Thoracic aorta (tissue), 2 donors: ENCODE data around the gene IQCM. TPM values are rescaled to one million over a fixed set of nuclear protein-coding genes. Genes with fewer than 3 reads are reported as not detected.

Source experiments
- ATAC-seq: fragments of 150-250 bp; one replicate; pipeline ENCODE4 v1.8.0; 2017; ENCODE audit warnings: low read depth; ENCODE audit not compliant: insufficient number of reproducible peaks, low FRiP score
- DNase-seq: peaks from one replicate; pipeline ENCODE4 v3.0.0-alpha.2; 2020; ENCODE audit warnings: low spot score
- H3K27ac ChIP-seq, 2 donors: fragments of 200-600 bp; sonication (generic); 1 replicate in 1 of 2; 2 replicates in 1 of 2; pipeline ENCODE4 v1.5.1; 2016; ENCODE audit warnings: mild to moderate bottlenecking in 2 of 2, moderate library complexity in 2 of 2
- H3K27me3 ChIP-seq: fragments of 200-600 bp; sonication (generic); replicated peaks from 2 replicates; pipeline ENCODE4 v1.6.0; 2016; ENCODE audit warnings: mild to moderate bottlenecking; ENCODE audit not compliant: insufficient read depth
- H3K36me3 ChIP-seq: fragments of 200-600 bp; sonication (generic); one replicate; pipeline ENCODE4 v1.5.1; 2016
- H3K4me1 ChIP-seq, 2 donors: fragments of 200-600 bp; sonication (generic); 1 replicate in 1 of 2; 2 replicates in 1 of 2; pipeline versions ENCODE4 v1.5.1 to v1.6.0; 2016; ENCODE audit warnings: low read depth in 2 of 2, mild to moderate bottlenecking in 1 of 2; ENCODE audit not compliant: control insufficient read depth in 1 of 2
- H3K4me3 ChIP-seq: fragments of 200-600 bp; sonication (generic); 2 replicates; pipeline ENCODE4 v1.5.1; 2016; ENCODE audit warnings: mild to moderate bottlenecking
- H3K9me3 ChIP-seq: fragments of 200-600 bp; sonication (generic); 2 replicates; pipeline ENCODE4 v1.5.1; 2016
- total RNA-seq, 2 donors: library from RNA; depleted of rRNA; stranded (reverse); fragments of >200 nt; gene quantifications; one replicate each; pipeline versions ENCODE4 v1.1.0 to v1.2.3, GENCODE V29; 2016
- TF ChIP-seq, protein P1 (sequence below): fragments of 200-600 bp; sonication (generic); IDR thresholded peaks from one replicate; pipeline ENCODE4 v1.5.1; 2019; ENCODE audit warnings: antibody characterized with exemption

The IQCM gene
- total RNA-seq, 2 donors from 2014 or later = not detected

DNA sequence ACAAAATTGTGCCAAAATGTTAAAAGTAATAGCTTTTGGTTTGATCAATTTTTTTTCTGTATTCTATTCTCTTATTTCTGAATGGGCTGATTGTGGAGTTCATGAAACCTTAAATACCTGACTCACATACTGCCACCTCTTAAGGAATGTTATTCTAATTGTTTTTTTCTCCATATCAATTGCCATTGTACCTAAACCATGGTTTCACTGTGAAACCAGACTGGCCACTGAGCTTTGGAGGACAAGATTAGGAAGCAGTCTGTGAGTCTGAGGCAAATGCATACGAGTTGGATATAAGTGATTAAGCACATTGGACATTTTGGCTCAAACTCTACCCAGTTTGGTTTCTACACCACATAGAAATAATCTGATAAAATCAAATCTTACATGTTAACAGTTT is 184.0 kb downstream of the IQCM start:
- ATAC-seq (no peak), DNase-seq (no peak)
- Histone ChIP-seq H3K4me3 (no peak overlapping the region), H3K4me1 (no peaks in the 10 kb centered on the region), H3K27ac (no peak overlapping the region), H3K27me3 (no peaks in the 10 kb centered on the region), H3K36me3 (no peaks in the 10 kb centered on the region), H3K9me3 (no peaks in the 10 kb centered on the region)
- TF ChIP-seq, protein P1, sequence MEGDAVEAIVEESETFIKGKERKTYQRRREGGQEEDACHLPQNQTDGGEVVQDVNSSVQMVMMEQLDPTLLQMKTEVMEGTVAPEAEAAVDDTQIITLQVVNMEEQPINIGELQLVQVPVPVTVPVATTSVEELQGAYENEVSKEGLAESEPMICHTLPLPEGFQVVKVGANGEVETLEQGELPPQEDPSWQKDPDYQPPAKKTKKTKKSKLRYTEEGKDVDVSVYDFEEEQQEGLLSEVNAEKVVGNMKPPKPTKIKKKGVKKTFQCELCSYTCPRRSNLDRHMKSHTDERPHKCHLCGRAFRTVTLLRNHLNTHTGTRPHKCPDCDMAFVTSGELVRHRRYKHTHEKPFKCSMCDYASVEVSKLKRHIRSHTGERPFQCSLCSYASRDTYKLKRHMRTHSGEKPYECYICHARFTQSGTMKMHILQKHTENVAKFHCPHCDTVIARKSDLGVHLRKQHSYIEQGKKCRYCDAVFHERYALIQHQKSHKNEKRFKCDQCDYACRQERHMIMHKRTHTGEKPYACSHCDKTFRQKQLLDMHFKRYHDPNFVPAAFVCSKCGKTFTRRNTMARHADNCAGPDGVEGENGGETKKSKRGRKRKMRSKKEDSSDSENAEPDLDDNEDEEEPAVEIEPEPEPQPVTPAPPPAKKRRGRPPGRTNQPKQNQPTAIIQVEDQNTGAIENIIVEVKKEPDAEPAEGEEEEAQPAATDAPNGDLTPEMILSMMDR = no peak

DNA sequence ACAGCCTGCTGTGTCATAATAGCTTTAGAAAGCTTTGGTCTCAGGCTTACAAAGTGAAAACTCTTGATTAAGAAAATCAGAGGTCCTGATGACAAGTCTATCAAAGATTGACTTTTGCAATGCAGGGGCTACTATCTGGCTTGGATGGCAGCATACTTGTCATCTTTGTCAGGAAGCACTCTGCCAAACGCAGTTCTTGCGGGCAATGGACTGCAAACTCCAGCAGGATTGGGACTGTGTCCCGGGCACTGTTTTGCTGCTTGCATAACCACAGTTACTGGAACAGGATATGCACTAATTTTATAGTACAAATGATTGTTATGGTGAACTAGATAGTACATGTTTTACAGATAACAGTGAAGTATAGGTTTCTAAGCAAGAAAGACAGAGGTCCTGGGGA is 185.6 kb downstream of the IQCM start:
- Histone ChIP-seq H3K9me3 (no peaks in the 10 kb centered on the region), H3K36me3 (no peaks in the 10 kb centered on the region), H3K4me3 (no peak overlapping the region), H3K27ac (no peak overlapping the region), H3K4me1 (no peaks in the 10 kb centered on the region), H3K27me3 (no peaks in the 10 kb centered on the region)
- TF ChIP-seq, protein P1 = no peak
- DNase-seq (no peak), ATAC-seq (no peak)

DNA sequence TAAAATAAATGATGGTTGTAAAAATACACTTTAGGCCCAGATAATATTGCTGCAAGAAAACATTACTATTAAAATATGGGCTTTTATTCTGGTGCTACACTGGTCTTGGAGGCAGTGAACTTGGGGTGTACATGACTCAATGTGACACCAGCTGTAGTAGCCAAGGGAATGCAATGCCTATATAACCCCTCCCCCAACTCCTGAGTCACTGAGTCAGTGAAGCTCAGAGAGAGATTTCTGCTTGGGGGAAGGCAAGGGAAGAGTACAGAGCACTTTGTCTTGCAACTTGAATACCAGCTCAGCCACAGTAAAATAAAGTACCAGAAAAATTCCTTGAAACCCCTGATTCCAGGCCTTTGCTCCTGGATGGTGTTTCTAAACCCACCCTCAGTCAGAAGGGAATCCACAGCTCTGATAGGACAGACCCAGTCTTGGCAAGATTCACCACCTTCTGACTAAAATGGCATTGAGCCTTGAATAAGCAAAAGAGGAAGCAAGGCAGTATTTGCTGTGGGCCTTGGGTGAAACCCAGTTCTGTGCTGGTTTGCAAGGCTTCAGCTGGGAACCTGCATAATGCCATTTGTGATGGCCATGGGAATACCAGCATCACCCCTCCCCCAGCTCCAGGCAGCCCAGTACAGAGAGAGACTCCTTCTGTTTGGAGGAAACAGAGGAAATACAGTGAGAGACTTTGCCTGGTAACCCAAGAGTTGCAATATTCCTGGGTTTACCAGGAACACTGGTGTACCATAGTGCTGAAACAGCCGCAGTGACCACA is 209.9 kb downstream of the IQCM start:
- H3K36me3 ChIP-seq = no peaks in the 10 kb centered on the region
- ATAC-seq (no peak), DNase-seq (no peak)
- no peak overlapping the region for H3K27ac ChIP-seq
- no peaks in the 10 kb centered on the region for H3K27me3 ChIP-seq
- H3K4me3 ChIP-seq = no peak overlapping the region
- H3K4me1 ChIP-seq = no peaks in the 10 kb centered on the region
- TF ChIP-seq, protein P1 = no peak
- peaks cover 7% of the 10 kb centered on the region for H3K9me3 ChIP-seq

DNA sequence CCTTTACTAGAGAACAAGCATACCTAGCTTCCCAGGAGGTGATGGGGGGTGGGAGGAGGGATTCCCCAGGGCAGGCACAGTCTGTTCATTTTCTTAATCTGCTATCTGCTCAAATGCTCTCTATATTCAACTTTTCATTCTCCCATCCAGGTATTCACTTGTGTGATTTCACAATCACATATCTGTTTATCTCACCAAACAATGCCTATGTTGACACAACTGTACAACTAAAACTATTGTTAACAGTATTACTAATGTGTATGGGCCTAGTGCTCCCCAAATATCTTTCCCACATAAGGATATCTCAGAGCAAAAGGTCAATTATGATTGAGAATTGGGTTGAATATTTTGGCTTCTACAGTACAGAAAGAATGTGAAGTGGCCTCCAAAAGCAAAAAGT is 210.8 kb downstream of the IQCM start:
- Histone ChIP-seq H3K27me3 (no peaks in the 10 kb centered on the region), H3K27ac (no peak overlapping the region), H3K9me3 (peaks cover 7% of the 10 kb centered on the region), H3K4me3 (no peak overlapping the region), H3K36me3 (no peaks in the 10 kb centered on the region), H3K4me1 (no peaks in the 10 kb centered on the region)
- TF ChIP-seq, protein P1 = no peak
- no peak for ATAC-seq
- no peak for DNase-seq

DNA sequence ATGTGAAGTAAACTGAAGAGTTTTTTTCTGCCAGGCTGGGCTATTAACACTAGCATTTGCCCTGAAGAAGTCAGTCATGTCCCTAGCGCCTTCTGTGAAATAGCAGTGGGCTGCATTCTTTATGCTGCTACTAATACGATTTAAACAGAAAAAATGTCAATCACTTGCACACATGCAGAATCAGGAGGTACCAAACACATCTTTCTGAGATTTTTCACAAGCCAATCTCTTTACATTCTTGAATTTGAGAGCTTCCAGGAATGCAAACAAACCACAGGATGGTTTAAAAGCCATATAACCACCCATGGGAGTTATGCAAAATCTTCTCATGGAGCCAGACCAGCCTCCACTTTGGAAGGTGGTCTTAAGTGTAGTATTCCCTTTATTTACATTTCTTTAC is 220.1 kb downstream of the IQCM start:
- TF ChIP-seq, protein P1 = no peak
- Histone ChIP-seq H3K9me3 (no peaks in the 10 kb centered on the region), H3K4me3 (no peak overlapping the region), H3K4me1 (no peaks in the 10 kb centered on the region), H3K27ac (no peak overlapping the region), H3K36me3 (no peaks in the 10 kb centered on the region), H3K27me3 (no peaks in the 10 kb centered on the region)
- no peak for DNase-seq
- no peak for ATAC-seq
